Astrocyte (in vitro differentiated cells and primary cell): ENCODE data around the gene RSRP1. TPM values are rescaled to one million over a fixed set of nuclear protein-coding genes. Genes with fewer than 3 reads are reported as not detected.

Source experiments
- DNase-seq: peaks from one replicate; pipeline ENCODE4 v3.0.0-alpha.2; 2010; ENCODE audit warnings: low read depth
- FAIRE-seq: peaks from 2 replicates; lab custom pipeline; 2011; peaks lifted over from hg19 to GRCh38; lab: Jason Lieb, UNC
- H2AFZ ChIP-seq: 2 replicates; pipeline ENCODE4 v1.6.0; 2012; ENCODE audit warnings: low read depth, low read length, inconsistent platforms
- H3K27ac ChIP-seq: 2 replicates; pipeline ENCODE4 v1.5.1; 2011; ENCODE audit warnings: low read depth, low read length, inconsistent platforms
- H3K27me3 ChIP-seq: 2 replicates; pipeline ENCODE4 v1.6.0; 2011; ENCODE audit warnings: low read length, inconsistent platforms; ENCODE audit not compliant: insufficient read depth
- H3K36me3 ChIP-seq: 2 replicates; pipeline ENCODE4 v1.5.1; 2011; ENCODE audit warnings: low read length, inconsistent platforms; ENCODE audit not compliant: insufficient read depth
- H3K4me1 ChIP-seq: 2 replicates; pipeline ENCODE4 v1.5.1; 2011; ENCODE audit warnings: low read length, inconsistent platforms; ENCODE audit not compliant: insufficient read depth
- H3K4me2 ChIP-seq: 2 replicates; pipeline ENCODE4 v1.6.0; 2012; ENCODE audit warnings: low read length, inconsistent platforms
- H3K4me3 ChIP-seq: 2 replicates; pipeline ENCODE4 v1.5.1; 2011; ENCODE audit warnings: low read depth, mild to moderate bottlenecking, low read length, inconsistent platforms; ENCODE audit not compliant: insufficient read depth
- H3K79me2 ChIP-seq: 2 replicates; pipeline ENCODE4 v1.6.0; 2012; ENCODE audit warnings: mild to moderate bottlenecking, low read length, inconsistent platforms; ENCODE audit not compliant: insufficient read depth
- H3K9ac ChIP-seq: 2 replicates; pipeline ENCODE4 v1.6.0; 2012; ENCODE audit warnings: mild to moderate bottlenecking, low read length, inconsistent platforms
- H3K9me3 ChIP-seq: 2 replicates; pipeline ENCODE4 v1.5.1; 2012; ENCODE audit warnings: low read depth, mild to moderate bottlenecking, low read length, inconsistent platforms; ENCODE audit not compliant: insufficient read depth
- H4K20me1 ChIP-seq: 2 replicates; pipeline ENCODE4 v1.6.0; 2012; ENCODE audit warnings: low read length, inconsistent platforms; ENCODE audit not compliant: insufficient read depth
- H3K27ac Mint-ChIP-seq: one replicate; pipeline ENCODE4 v1.8.0; 2021; ENCODE audit warnings: mild to moderate bottlenecking, mixed read lengths; ENCODE audit not compliant: unreplicated experiment
- H3K27me3 Mint-ChIP-seq: one replicate; pipeline ENCODE4 v1.8.0; 2021; ENCODE audit warnings: low read depth, mixed read lengths; ENCODE audit not compliant: unreplicated experiment
- H3K36me3 Mint-ChIP-seq: one replicate; pipeline ENCODE4 v1.8.0; 2021; ENCODE audit warnings: low read depth, mixed read lengths; ENCODE audit not compliant: unreplicated experiment
- H3K4me1 Mint-ChIP-seq: one replicate; pipeline ENCODE4 v1.8.0; 2021; ENCODE audit warnings: low read depth, mixed read lengths; ENCODE audit not compliant: unreplicated experiment
- H3K4me3 Mint-ChIP-seq: one replicate; pipeline ENCODE4 v1.8.0; 2021; ENCODE audit warnings: mild to moderate bottlenecking, moderate library complexity, mixed read lengths; ENCODE audit not compliant: unreplicated experiment
- H3K9me3 Mint-ChIP-seq: one replicate; pipeline ENCODE4 v1.8.0; 2021; ENCODE audit warnings: mild to moderate bottlenecking, mixed read lengths; ENCODE audit not compliant: unreplicated experiment
- CTCF ChIP-seq: IDR thresholded peaks from 2 replicates; pipeline ENCODE4 v1.5.1; 2011; ENCODE audit warnings: low read depth, mild to moderate bottlenecking, inconsistent platforms, low read length, moderate library complexity; ENCODE audit not compliant: insufficient read depth
- EZH2 ChIP-seq: IDR thresholded peaks from 2 replicates; pipeline ENCODE4 v1.6.1; 2012; ENCODE audit warnings: mild to moderate bottlenecking, low read length, inconsistent platforms; ENCODE audit not compliant: insufficient read depth
- total RNA-seq: library from RNA; stranded (reverse); gene quantifications from 2 replicates; pipeline ENCODE4 v1.2.1, GENCODE V29; 2021

RSRP1 gene
- total RNA-seq, 1 donor from 2014 or later: 88.3 TPM

- H3K4me1 Mint-ChIP-seq: peaks cover 19% of the 10 kb centered on the region
- H3K4me1 ChIP-seq: peaks cover 16% of the 10 kb centered on the region
- no peak overlapping the region for H2AFZ ChIP-seq
- no peak for FAIRE-seq
- H3K27ac Mint-ChIP-seq: peak overlapping the region; percentile 96
- no peaks in the 10 kb centered on the region for H3K27me3 Mint-ChIP-seq
- peak overlapping the region; percentile 100 for H3K4me3 ChIP-seq
- H3K9me3 ChIP-seq: no peaks in the 10 kb centered on the region
- H3K36me3 Mint-ChIP-seq: peaks cover 23% of the 10 kb centered on the region
- peak overlapping the region; percentile 99 for H3K4me3 Mint-ChIP-seq
- peak overlapping the region; percentile 100 for H3K9ac ChIP-seq
- H3K9me3 Mint-ChIP-seq: no peaks in the 10 kb centered on the region
- TF ChIP-seq EZH2: no peak
- DNase-seq: no peak
- no peaks in the 10 kb centered on the region for H3K27me3 ChIP-seq
- H3K79me2 ChIP-seq: peaks cover 54% of the 10 kb centered on the region
- peaks cover 36% of the 10 kb centered on the region for H3K36me3 ChIP-seq
- peak overlapping the region; percentile 99 for H3K4me2 ChIP-seq
- peak overlapping the region; percentile 98 for H3K27ac ChIP-seq
- peaks cover 50% of the 10 kb centered on the region for H4K20me1 ChIP-seq
Measured at GRCh38 chr1:25245809-25246599, 1.2 kb downstream of the RSRP1 start.

- Mint-ChIP-seq H3K4me1 (peaks cover 21% of the 10 kb centered on the region), H3K9me3 (no peaks in the 10 kb centered on the region), H3K36me3 (peaks cover 23% of the 10 kb centered on the region), H3K27ac (peak overlapping the region; percentile 96), H3K4me3 (peak overlapping the region; percentile 99), H3K27me3 (no peaks in the 10 kb centered on the region)
- H3K4me1 ChIP-seq: peaks cover 21% of the 10 kb centered on the region
- H3K4me3 ChIP-seq: peak overlapping the region; percentile 100
- H3K27me3 ChIP-seq: no peaks in the 10 kb centered on the region
- H3K27ac ChIP-seq: no peak overlapping the region
- FAIRE-seq (no peak), DNase-seq (no peak)
- no peaks in the 10 kb centered on the region for H3K9me3 ChIP-seq
- H4K20me1 ChIP-seq: peaks cover 50% of the 10 kb centered on the region
- TF ChIP-seq CTCF (no peak), EZH2 (no peak)
- peaks cover 54% of the 10 kb centered on the region for H3K79me2 ChIP-seq
- H3K4me2 ChIP-seq: peak overlapping the region; percentile 99
- H2AFZ ChIP-seq: no peak overlapping the region
- peak overlapping the region; percentile 100 for H3K9ac ChIP-seq
- H3K36me3 ChIP-seq: peaks cover 36% of the 10 kb centered on the region
Measured at GRCh38 chr1:25245393-25245792, 1.9 kb downstream of the RSRP1 start.

DNA sequence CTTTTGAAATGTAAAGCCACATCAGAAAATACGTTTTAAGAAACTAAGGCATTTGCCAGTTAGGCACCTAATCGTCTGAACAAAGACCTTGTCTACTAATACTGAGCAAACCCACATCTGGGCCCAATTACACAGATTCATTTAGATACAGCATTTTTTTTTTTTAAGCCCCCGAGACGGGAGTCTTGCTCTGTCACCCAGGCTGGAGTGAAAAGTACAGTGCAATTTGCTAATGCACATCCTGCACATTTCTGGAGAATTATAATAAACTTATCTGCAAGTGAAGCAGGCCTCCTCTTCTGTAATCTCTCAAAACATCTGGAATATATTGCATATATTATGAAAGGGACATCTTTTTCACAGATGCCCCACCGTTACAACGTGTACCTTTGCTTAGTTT, 3.3 kb downstream of the RSRP1 start:
- H3K27ac Mint-ChIP-seq: no peak overlapping the region
- H3K27me3 ChIP-seq: no peaks in the 10 kb centered on the region
- H3K4me3 ChIP-seq: no peak overlapping the region
- peaks cover 29% of the 10 kb centered on the region for H3K4me1 Mint-ChIP-seq
- no peaks in the 10 kb centered on the region for H3K27me3 Mint-ChIP-seq
- no peak overlapping the region for H2AFZ ChIP-seq
- H3K4me1 ChIP-seq: peaks cover 25% of the 10 kb centered on the region
- no peak overlapping the region for H3K27ac ChIP-seq
- H3K9me3 Mint-ChIP-seq: no peaks in the 10 kb centered on the region
- no peaks in the 10 kb centered on the region for H3K9me3 ChIP-seq
- H3K36me3 ChIP-seq: peaks cover 36% of the 10 kb centered on the region
- TF ChIP-seq EZH2: no peak
- no peak overlapping the region for H3K9ac ChIP-seq
- DNase-seq (no peak), FAIRE-seq (no peak)
- peak overlapping the region; percentile 99 for H3K4me2 ChIP-seq
- peak overlapping the region; percentile 99 for H3K4me3 Mint-ChIP-seq
- H3K36me3 Mint-ChIP-seq: peaks cover 27% of the 10 kb centered on the region
- H4K20me1 ChIP-seq: peaks cover 50% of the 10 kb centered on the region
- peaks cover 54% of the 10 kb centered on the region for H3K79me2 ChIP-seq
